ACHN (cell line): ENCODE data around the gene CHSY1.

ENCODE experiments used
- DNase-seq: peaks from one replicate; pipeline ENCODE4 v3.0.0-alpha.2; 2015
- in situ Hi-C: cut with HindIII; loops from 2 replicates; pipeline ENCODE4 v1.10.0; 2017; ENCODE audit warnings: low sequenced_read_pairs, low pct_ligation_motif_present, low pct_unique_long_range_greater_than_20kb

The CHSY1 gene

GRCh38 chr15:101148881-101149664 is 102.8 kb downstream of the CHSY1 start:
- DNase-seq = no peak
- in situ Hi-C loops = no loop called here

GRCh38 chr15:101148166-101148880 is 103.5 kb downstream of the CHSY1 start:
- no peak for DNase-seq
- in situ Hi-C loops = no loop called here

GRCh38 chr15:101147181-101147580 is 104.7 kb downstream of the CHSY1 start:
- DNase-seq = no peak
- in situ Hi-C loops = no loop called here

- in situ Hi-C loops = no loop called here
- no peak for DNase-seq
Observed at GRCh38 chr15:101146118-101146702, 105.6 kb downstream of the CHSY1 start.

GRCh38 chr15:101145362-101145761 is 106.5 kb downstream of the CHSY1 start:
- in situ Hi-C loops = no loop called here
- DNase-seq = no peak

- in situ Hi-C loops = no loop called here
- DNase-seq = no peak
Observed at GRCh38 chr15:101143321-101143720, 108.5 kb downstream of the CHSY1 start.

GRCh38 chr15:101142711-101143110 is 109.1 kb downstream of the CHSY1 start:
- no peak for DNase-seq
- in situ Hi-C loops = no loop called here

GRCh38 chr15:101141926-101142527 is 109.8 kb downstream of the CHSY1 start:
- in situ Hi-C loops = no loop called here
- DNase-seq = no peak

GRCh38 chr15:101140697-101141065 is 111.2 kb downstream of the CHSY1 start:
- DNase-seq = no peak
- in situ Hi-C loops = no loop called here

- DNase-seq = no peak
- in situ Hi-C loops = no loop called here
Observed at GRCh38 chr15:101139986-101140696, 111.7 kb downstream of the CHSY1 start.

GRCh38 chr15:101138913-101139880 is 112.7 kb downstream of the CHSY1 start:
- DNase-seq = no peak
- in situ Hi-C loops = no loop called here

GRCh38 chr15:101138086-101138660 is 113.7 kb downstream of the CHSY1 start:
- in situ Hi-C loops = no loop called here
- no peak for DNase-seq

GRCh38 chr15:101137312-101137940 is 114.4 kb downstream of the CHSY1 start:
- DNase-seq = no peak
- in situ Hi-C loops = no loop called here

GRCh38 chr15:101136381-101137268 is 115.2 kb downstream of the CHSY1 start:
- in situ Hi-C loops = no loop called here
- DNase-seq = no peak

- DNase-seq = no peak
- in situ Hi-C loops = no loop called here
Observed at GRCh38 chr15:101135532-101136166, 116.2 kb downstream of the CHSY1 start.

- no peak for DNase-seq
- in situ Hi-C loops = no loop called here
Observed at GRCh38 chr15:101134780-101135179, 117.1 kb downstream of the CHSY1 start.
